22Rv1 (cell line): ENCODE measurements around the gene CSNK1D.

Experiments used
- H3K27ac ChIP-seq: fragments of 450-650 bp; 2 replicates; pipeline ENCODE4 v1.5.1; 2017
- CTCF ChIP-seq: fragments of 450-650 bp; IDR thresholded peaks from 2 replicates; pipeline ENCODE4 v1.5.1; 2017; ENCODE audit warnings: mild to moderate bottlenecking
- ZFX ChIP-seq: fragments of 450-650 bp; IDR thresholded peaks from 2 replicates; pipeline ENCODE4 v1.6.1; 2017; ENCODE audit warnings: antibody characterized with exemption, borderline replicate concordance

CSNK1D gene

GRCh38 chr17:82296511-82297279 lies 23.2 kb upstream of the CSNK1D start:
- H3K27ac ChIP-seq, result peak overlapping the region; percentile 97
- TF ChIP-seq CTCF, result no peak

GRCh38 chr17:82295472-82295814 lies 21.9 kb upstream of the CSNK1D start:
- H3K27ac ChIP-seq, result peak overlapping the region; percentile 97
- TF ChIP-seq ZFX, result no peak
- no peak for TF ChIP-seq CTCF

GRCh38 chr17:82294064-82294773 lies 20.7 kb upstream of the CSNK1D start:
- TF ChIP-seq ZFX, result no peak
- TF ChIP-seq CTCF, result no peak

GRCh38 chr17:82292251-82293154 lies 19.0 kb upstream of the CSNK1D start:
- no peak for TF ChIP-seq CTCF
- TF ChIP-seq ZFX, result no peak

More at GRCh38 chr17:82294064-82294773, 20.7 kb upstream of the CSNK1D start:
- H3K27ac ChIP-seq, result peak overlapping the region; percentile 97

GRCh38 chr17:82291582-82292250 lies 18.2 kb upstream of the CSNK1D start:
- H3K27ac ChIP-seq, result peak overlapping the region; percentile 97
- TF ChIP-seq CTCF, result no peak
- no peak for TF ChIP-seq ZFX

More at GRCh38 chr17:82292251-82293154, 19.0 kb upstream of the CSNK1D start:
- H3K27ac ChIP-seq, result peak overlapping the region; percentile 97

GRCh38 chr17:82287868-82288801 lies 14.6 kb upstream of the CSNK1D start:
- peak overlapping the region; percentile 97 for H3K27ac ChIP-seq
- no peak for TF ChIP-seq CTCF
- TF ChIP-seq ZFX, result no peak
